ENCODE measurements around the gene OR8K3.

Gene OR8K3

GRCh38 chr11:56314844-56315243 lies at the start of gene OR8K3:
OR8K3 (plus strand) TSS chr11:56315144; CDS start chr11:56318307, 3,163 bp downstream.
- no peak for DNase-seq

- no peak for DNase-seq
Observed at GRCh38 chr11:56271092-56271491, 43.9 kb upstream of the OR8K3 start.

- DNase-seq, result no peak
Observed at GRCh38 chr11:56273854-56274253, 41.1 kb upstream of the OR8K3 start, which contains the start of gene OR5T1. OR5T1 (plus strand) TSS chr11:56274154; CDS start chr11:56275639, 1,485 bp downstream.

- DNase-seq, result no peak
Observed at GRCh38 chr11:56292154-56292553, 22.8 kb upstream of the OR8K3 start, which contains the start of gene OR8H1. OR8H1 (minus strand) TSS chr11:56292254; CDS start chr11:56291062, 1,192 bp downstream.

GRCh38 chr11:56296898-56297297 lies 18.0 kb upstream of the OR8K3 start:
- DNase-seq, result no peak

- no peak for DNase-seq
Observed at GRCh38 chr11:56307836-56308235, 7.1 kb upstream of the OR8K3 start.

- DNase-seq, result no peak
Observed at GRCh38 chr11:56331861-56332491, 17.0 kb downstream of the OR8K3 start.

- no peak for DNase-seq
Observed at GRCh38 chr11:56333156-56333555, 18.2 kb downstream of the OR8K3 start.

GRCh38 chr11:56340289-56340688 lies 25.3 kb downstream of the OR8K3 start:
- no peak for DNase-seq

- no peak for DNase-seq
Observed at GRCh38 chr11:56345739-56346138, 30.8 kb downstream of the OR8K3 start, which contains the start of gene OR8K1. OR8K1 (plus strand) TSS chr11:56346039; CDS start chr11:56346039, 0 bp downstream.

GRCh38 chr11:56353991-56354390 lies 39.0 kb downstream of the OR8K3 start, which contains the start of gene OR8J1:
OR8J1 (plus strand) TSS chr11:56354291; CDS start chr11:56360247, 5,956 bp downstream.
- no peak for DNase-seq

Data from stimulated activated CD4-positive, alpha-beta T cell treated with anti-CD3 and anti-CD28 coated beads, Interleukin-2, amount 100 ng/mL, for 24 hours (primary cell).